Stimulated activated naive CD8-positive, alpha-beta T cell treated with anti-CD3 and anti-CD28 coated beads, Interleukin-15, Interleukin-2, amounts not matched to agents 100 ng/mL and 50 ng/mL, for 24 hours (primary cell): ENCODE measurements around the gene PHF5A.

Experiments
- H3K27ac Mint-ChIP-seq: one replicate; pipeline ENCODE4 v1.8.0; 2021; ENCODE audit warnings: mild to moderate bottlenecking, mixed read lengths
- H3K27me3 Mint-ChIP-seq: one replicate; pipeline ENCODE4 v1.8.0; 2021; ENCODE audit warnings: mixed read lengths
- H3K36me3 Mint-ChIP-seq: one replicate; pipeline ENCODE4 v1.8.0; 2021; ENCODE audit warnings: low read depth, mixed read lengths
- H3K4me1 Mint-ChIP-seq: one replicate; pipeline ENCODE4 v1.8.0; 2021; ENCODE audit warnings: low read depth, mixed read lengths
- H3K4me3 Mint-ChIP-seq: one replicate; pipeline ENCODE4 v1.8.0; 2021; ENCODE audit warnings: mild to moderate bottlenecking, mixed read lengths
- H3K9me3 Mint-ChIP-seq: one replicate; pipeline ENCODE4 v1.8.0; 2021; ENCODE audit warnings: mixed read lengths

Gene PHF5A

DNA sequence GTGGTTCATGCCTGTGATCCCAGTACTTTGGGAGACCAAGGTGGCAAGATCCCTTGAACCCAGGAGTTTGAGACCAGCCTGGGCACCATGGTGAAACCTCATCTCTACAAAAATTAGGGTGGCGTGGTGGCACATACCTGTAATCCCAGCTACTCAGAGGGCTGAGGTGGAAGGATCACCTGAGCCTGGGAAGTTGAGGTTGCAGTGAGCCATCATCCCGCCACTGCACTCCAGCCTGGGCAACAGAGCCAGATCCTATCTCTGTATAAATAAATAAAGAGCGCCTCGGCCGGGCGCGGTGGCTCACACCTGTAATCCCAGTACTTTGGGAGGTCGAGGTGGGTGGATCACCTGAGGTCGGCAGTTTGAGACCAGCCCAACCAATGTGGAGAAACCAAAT, 49.8 kb downstream of the PHF5A start:
- peaks cover 6% of the 10 kb centered on the region for H3K36me3 Mint-ChIP-seq
- no peaks in the 10 kb centered on the region for H3K27me3 Mint-ChIP-seq
- no peak overlapping the region for H3K27ac Mint-ChIP-seq
- H3K4me1 Mint-ChIP-seq = peaks cover 14% of the 10 kb centered on the region
- H3K9me3 Mint-ChIP-seq = no peaks in the 10 kb centered on the region
- H3K4me3 Mint-ChIP-seq = no peak overlapping the region

GRCh38 chr22:41417622-41418390, 50.7 kb downstream of the PHF5A start:
- Mint-ChIP-seq H3K27ac (no peak overlapping the region), H3K9me3 (no peaks in the 10 kb centered on the region), H3K36me3 (peaks cover 6% of the 10 kb centered on the region), H3K4me1 (peaks cover 14% of the 10 kb centered on the region), H3K4me3 (no peak overlapping the region), H3K27me3 (no peaks in the 10 kb centered on the region)

DNA sequence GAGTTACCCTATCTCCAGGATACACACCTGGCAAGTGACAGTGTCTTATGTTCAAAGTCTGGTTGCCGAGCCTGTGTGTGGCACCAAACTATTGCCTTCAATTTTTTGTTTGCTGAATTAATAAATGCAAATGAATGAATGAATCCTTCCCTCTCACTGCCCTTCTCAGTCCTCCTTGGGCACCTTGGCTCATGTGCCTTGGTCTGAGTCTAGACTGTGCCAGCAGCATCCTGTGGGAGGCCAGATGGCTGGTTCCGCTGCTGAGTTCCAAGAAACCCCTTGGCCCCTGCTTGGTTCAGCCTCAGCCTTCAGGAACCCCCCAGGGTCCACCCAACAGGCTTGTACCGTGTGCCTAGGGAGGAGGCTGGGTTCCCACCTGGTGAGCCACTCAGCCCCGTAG, 52.9 kb downstream of the PHF5A start:
- H3K27me3 Mint-ChIP-seq = no peaks in the 10 kb centered on the region
- no peaks in the 10 kb centered on the region for H3K9me3 Mint-ChIP-seq
- H3K4me1 Mint-ChIP-seq = peaks cover 32% of the 10 kb centered on the region
- H3K4me3 Mint-ChIP-seq = peak overlapping the region; percentile 90
- H3K27ac Mint-ChIP-seq = peak overlapping the region; percentile 95
- H3K36me3 Mint-ChIP-seq = peaks cover 6% of the 10 kb centered on the region

DNA sequence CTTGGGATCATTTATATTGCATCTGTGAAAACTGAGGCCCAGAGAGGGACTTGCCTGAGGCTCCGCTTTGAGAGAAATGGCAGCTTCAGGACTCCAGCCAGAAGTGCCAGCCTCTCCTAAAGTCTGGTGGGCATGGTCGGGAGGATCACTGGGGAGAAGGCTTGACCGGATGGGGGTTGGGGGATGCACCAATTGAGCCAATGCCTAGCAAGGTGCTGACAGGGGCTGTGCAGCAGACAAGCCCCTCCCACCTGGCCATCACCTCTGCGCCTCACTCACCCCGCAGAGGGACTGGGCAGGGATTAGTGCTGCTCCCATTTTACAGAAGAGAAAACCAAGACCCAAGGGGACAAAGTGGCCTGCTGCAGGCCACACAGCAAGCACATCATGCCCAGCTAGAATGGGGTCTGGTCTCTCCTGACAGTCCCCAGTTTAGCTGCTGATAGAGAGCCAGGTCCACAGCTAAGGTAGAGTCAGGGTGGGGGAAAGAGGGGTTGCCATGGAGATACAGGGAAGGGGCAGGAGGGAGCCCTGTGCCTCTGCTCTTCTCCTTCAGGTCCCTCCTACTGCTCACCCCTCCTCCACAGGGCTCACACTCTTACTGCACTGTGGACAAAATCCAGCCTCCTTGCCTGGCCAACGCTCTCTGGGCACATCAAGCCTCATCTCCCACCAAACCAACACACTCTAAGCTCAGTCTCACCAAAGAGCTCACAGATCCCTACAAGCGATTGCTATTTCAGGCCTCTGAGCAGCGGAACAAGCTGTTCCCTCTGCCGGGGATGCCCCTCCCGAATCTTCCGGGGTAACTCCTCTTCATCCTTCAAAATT, 57.3 kb downstream of the PHF5A start:
- H3K36me3 Mint-ChIP-seq = peaks cover 6% of the 10 kb centered on the region

DNA sequence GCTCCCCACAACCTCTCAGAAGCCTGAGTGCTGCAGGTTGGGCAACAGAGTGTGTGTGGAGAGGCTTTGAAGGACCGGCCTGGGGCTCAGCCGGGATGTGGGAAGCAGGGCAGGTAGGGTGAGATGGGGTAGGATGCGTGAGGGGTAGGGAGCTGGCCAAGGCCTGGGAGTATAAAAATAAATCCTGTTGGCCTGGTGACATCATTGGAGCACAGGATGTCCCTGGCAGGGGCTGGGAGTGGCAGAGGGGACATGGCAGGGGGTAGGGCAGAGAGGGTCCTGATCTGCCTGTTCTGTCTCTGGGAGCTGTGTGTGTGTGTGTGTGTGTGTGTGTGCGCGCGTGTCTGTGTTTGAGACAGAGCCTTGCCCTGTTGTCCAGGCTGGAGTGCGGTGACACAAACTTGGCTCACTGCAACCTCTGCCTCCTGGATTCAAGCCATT, 58.2 kb downstream of the PHF5A start:
- Mint-ChIP-seq H3K27ac (peak overlapping the region; percentile 18), H3K36me3 (peaks cover 2% of the 10 kb centered on the region), H3K4me1 (peaks cover 38% of the 10 kb centered on the region), H3K4me3 (no peak overlapping the region), H3K27me3 (no peaks in the 10 kb centered on the region), H3K9me3 (no peaks in the 10 kb centered on the region)

More for the DNA sequence above, 57.3 kb downstream of the PHF5A start:
- H3K9me3 Mint-ChIP-seq = no peaks in the 10 kb centered on the region
- peak overlapping the region; percentile 87 for H3K27ac Mint-ChIP-seq
- peak overlapping the region; percentile 11 for H3K4me3 Mint-ChIP-seq
- no peaks in the 10 kb centered on the region for H3K27me3 Mint-ChIP-seq
- H3K4me1 Mint-ChIP-seq = peaks cover 35% of the 10 kb centered on the region
